ENCODE data around the gene HJURP.

HJURP gene

DNA sequence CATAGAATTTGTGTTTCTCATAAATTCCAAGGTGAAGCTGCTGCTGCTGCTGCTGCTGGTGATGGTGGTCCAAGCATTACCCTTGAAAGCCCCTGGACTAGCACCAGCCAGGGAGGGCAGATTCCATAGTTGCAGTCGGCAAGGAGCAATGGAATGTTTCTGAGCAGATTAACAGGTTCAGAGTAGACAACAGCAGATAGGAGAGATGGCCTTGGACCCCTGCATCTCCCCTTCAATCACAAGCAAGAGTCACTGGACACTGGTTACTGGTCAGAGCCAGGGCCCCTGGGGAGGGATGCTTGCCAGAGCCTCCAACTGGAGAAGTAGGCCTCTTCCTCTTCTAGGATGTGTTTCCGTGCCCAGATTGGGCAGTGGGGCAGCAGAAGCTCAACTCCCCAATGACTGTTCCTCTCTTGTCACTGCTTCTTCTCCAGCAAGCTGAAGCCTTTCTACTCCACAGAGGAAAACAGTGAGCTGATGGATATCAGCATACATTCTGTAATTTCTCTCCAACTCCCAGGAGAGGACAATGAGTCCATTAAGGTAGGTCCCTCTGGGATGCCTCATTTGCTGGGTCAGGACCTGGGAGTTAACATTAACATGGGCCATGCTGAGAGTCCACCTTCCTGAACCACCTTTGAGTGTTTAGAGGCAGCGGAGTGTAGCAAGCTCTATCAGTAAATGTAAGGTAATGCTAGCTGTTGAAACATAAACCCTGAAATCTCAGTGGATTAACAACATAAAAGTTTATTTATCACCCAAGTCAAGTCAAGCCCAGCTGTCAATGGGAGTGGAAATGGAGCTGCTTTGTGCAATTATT lies 40.9 kb downstream of the HJURP start:
- DNase-seq (ENCODE audit: low spot score) = no peak

DNA sequence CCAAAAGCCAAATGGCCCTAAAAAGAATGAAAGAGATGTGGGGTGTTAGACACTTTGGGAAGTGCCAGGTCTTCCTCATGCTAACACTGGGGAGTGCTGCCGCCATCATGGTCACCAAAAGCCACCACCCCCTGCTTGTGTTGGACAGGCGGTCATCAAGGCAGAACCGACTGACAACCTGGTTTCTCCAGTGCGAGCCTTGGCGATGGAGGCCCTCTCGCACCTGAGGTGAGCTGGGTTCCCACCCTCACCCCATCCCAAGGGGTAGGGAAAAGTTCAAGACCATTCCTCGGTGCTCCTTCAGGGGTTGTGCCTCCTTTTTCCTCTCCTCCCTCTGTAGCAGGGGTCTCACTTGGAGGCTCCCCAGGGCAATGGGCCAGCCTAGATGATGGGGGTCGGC lies 42.6 kb downstream of the HJURP start:
- DNase-seq (ENCODE audit: low spot score) = no peak

DNA sequence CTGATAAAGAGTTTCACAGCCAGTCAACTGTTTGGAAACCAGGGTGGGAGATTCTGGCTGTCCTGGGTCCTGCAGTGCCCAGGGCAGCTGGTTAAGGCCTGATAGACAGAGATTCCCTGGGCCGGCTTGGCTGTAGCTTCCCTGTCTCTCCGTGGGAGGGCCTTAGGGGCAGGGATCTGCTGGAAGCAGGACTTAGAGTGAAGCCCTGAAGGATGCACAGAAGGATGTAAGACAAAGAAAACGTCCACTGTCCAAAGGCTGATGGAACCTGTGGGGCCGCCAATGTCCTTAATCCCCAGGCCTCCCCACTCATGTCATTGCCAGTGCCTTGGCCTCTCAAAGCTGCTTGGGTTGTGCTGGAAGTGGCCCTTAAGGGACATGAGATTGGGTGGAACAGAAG lies 43.2 kb downstream of the HJURP start:
- no peak for DNase-seq (ENCODE audit: low spot score)

DNA sequence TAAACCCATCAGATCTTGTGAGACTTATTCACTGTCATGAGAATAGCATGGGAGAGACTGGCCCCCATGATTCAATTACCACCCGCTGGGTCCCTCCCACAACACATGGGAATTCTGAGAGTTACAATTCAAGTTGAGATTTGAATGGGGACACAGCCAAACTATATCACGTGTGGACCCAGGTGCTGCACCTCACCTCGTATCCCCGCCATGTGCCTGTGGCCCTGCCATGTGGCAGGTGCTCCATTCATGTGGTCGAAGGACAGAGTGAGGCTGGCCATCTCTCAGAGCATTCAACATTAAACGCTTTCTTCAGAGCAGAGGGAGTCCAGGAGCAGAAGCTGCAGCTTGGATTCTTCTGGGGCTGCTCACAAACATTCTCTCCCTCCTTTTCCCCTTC lies 44.0 kb downstream of the HJURP start:
- no peak for DNase-seq (ENCODE audit: low spot score)

DNA sequence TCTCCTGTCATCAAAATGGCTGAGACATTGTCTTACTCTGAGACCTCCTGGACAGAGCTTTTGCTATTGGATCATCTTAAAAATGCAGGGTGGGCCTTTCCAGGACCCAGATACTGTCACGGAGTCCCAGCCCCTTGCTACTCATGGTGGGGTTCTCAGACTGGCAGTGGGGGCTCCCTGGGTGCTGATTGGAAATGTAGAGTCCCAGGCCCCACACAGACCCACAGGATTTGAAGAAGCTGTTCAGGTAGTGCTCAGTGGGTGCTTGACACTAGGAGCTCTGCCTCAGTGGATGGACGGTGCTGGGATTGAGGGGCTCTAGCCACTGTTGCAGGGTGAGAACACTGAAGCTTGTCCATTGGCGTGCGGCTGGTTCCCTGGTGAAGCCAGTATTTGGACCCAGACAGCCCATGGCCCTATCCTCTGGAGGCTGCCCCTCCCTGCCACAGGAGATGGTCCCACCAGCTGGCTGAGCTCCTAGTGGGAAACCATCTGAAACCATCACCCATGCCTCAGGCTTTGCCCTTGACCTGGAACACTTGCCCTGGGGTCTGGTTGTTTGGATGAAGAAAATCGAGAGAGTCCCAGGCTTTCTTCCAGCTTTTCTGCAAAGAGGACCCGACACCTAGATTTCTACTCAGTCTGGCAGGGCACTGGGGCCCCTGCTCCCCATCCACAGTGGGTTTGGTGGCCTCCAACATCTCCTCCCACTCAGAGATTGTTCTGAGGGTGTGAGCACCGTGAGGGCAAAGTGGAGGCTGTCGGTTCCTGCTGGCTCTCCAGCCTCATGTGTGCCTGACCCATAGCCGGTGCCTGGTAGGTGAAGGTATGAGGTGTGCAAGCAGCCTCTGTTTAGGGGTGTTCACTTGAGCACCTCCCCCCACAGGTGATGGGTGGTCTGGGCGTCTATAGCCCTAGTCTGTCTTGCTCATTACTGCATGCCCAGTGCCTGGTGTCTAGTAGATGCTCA lies 46.1 kb downstream of the HJURP start:
- no peak for DNase-seq (ENCODE audit: low spot score)

DNA sequence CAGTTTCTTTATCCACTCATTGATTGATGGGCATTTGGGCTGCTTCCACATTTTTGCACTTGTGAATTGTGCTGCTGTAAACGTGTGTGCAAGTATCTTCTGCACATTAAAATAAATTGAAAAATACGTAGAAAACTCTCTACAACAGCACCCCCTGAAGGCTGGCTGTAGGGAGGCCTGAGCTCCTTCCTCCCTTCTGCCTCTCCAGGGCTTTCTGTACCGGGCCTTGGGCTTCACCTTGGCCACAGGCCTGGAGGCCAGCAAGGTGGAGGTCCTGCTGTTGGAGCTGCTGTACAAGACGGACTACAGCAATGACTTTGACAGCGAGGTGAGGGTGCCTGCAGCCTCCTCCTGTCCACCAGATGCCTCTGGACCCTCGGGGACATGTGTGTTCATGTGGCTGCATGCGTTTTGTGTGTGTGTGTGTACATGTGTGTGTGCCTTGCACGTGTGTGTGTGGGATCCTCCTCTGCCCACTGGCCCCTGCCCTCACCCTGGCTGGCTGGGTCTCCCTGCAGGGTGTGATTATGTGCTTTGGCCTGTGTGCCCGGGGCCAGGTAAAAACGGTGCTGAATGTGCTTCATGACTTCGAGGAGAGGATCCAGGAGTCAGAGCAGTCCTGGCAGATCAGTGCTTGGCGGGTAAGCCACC lies 47.0 kb downstream of the HJURP start:
- DNase-seq (ENCODE audit: low spot score) = no peak

DNA sequence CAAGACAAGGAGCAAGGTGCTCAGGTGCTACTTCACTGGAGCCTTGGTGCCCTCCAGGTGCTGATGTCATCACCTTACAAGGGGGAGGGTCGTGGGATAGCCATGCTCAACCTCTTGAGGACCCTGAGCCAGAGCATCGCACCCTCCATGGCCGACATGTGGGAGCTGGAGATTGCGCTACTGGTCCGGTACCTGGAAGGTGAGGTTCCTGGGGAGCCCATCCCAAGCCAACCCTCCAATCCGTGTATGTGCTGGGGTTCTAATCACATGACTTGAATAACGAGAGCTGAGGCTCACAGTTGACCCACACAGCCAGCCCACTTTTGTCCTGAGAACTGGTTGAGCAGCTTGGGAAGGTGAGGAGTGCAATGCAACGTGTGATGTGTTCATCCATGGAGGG lies 50.3 kb downstream of the HJURP start:
- no peak for DNase-seq (ENCODE audit: low spot score)

DNA sequence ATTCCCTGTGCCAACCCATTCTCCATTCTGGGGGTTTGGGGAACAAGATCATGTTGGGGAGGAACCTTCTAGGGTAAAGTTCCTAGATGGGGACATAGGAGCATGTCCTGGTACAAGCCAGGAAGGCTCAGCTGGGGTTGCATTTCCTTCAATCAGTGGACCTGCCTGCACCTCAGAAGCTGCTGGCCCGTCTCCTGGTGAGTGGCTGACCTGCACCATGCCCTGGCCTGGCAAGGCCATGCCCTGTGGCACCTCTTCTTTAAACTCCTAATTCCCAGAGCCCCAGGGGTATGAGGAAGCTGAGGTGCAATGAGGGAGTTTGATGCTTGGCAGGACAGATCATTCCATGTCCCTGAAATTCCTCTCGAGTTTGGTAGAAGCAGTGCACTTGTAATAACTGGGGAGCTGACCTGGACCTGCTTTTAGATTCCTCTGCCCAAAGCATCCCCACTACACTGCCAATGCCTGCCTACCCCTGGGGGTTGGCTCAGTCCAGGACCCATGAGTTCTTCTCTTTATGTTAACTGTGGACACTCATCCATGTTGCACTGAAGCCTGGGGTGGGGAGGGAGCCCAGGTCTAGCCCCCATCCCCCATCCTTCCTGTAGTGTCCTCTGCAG lies 50.9 kb downstream of the HJURP start:
- no peak for DNase-seq (ENCODE audit: low spot score)

DNA sequence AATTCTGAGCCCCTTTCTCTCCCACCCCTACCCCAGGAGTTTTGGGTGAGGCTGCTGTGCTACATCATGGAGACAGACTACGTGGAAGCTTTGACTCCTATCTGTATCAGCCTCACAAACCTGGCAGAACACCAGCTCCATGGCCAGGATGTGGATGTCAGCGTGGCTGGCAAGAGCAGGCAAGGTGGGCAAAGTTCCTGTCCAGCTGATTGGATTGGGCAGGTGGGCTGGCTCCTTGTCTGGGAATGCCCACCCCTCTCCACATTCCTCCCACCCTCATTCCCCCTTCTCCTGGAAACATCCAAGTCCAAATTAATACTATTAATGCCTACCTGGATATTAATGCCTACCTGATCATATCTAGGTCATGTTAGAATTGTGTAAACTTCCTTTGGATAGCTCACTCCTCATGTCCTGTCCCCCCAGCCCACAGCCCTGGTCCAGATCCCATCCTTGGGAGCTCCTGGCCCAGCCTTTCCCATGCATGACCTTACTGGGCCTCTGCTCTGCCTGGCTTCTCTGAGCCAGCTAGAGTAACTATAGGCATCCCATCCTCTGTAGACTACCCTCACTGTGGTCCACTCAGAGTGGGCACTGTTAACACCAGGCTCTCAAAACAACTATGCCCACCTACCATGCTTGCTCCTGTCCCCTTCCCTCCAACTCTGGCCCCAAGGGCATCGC lies 52.1 kb downstream of the HJURP start:
- DNase-seq (ENCODE audit: low spot score) = no peak

DNA sequence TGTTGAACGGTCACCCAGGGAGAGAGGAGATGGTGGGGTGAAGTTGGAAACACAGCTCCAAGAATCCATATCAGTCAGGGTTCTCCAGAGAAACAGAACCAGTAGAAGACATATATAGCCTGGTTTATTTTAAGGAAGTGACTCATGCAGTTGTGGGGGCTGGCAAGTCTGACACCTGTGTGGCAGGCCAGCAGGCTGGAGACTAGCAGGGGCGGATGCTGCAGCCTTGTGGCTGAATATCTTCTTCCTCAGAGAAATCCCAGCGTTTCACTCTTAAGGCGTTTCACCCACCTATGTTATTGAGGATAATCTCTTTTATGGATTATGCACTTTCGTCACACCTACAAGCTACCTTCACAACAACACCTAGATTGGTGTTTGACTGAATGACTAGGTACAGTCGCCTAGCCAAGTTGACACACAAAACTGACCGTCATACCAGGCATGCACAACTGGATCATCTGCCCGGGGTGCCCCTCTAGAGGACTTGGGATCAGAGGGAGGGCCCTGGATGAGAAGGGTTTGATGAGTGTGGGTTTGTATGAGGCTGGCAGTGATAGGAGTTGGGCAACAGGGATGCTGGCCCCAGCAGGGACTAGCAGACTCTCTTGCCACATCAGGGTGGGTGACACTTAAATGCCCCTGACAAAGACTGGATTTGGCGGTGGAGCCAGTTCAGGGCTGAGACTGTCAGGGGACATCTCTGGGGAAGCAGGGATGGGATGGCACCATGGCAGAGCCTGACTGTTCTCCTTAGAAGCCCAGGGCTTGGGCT lies 52.8 kb downstream of the HJURP start:
- DNase-seq (ENCODE audit: low spot score) = no peak

DNA sequence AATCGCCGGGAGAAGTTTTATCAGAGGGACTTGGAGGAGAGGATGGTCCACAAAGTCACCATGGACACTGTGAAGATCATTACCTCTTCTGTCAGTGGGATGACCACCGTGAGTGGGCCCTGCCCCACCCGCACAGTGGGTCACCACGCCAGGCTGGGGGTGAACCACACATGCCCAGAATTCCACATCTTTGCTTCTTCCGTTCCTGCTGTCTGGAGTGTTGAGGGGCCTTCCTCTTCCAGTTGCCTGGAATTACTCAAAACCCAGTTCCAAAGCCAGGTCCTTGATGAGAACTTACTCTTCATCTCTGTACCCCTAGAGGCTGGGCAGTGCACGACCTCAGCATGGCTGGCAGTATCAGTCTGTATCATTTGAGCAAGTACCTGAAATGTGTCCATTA lies 54.1 kb downstream of the HJURP start:
- DNase-seq (ENCODE audit: low spot score) = no peak

DNA sequence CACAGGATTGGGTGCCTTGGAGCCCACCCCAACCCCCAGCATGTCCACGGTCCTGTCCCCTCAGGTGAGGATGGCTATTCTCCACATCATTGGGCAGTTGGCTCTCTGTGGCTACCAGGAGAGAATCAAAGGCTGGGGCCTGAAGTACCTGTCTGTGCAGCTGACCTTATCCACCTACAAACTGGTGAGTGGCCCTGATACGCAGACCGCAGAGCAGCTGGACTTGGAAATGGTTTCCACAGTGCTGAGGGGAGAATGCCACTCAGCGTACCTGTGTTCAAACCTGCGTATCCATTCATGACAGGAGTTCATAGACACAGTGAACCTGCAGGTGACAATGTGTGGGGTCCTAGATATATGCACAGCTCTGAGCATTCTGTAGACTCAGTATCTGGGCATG lies 54.6 kb downstream of the HJURP start:
- DNase-seq (ENCODE audit: low spot score) = no peak

DNA sequence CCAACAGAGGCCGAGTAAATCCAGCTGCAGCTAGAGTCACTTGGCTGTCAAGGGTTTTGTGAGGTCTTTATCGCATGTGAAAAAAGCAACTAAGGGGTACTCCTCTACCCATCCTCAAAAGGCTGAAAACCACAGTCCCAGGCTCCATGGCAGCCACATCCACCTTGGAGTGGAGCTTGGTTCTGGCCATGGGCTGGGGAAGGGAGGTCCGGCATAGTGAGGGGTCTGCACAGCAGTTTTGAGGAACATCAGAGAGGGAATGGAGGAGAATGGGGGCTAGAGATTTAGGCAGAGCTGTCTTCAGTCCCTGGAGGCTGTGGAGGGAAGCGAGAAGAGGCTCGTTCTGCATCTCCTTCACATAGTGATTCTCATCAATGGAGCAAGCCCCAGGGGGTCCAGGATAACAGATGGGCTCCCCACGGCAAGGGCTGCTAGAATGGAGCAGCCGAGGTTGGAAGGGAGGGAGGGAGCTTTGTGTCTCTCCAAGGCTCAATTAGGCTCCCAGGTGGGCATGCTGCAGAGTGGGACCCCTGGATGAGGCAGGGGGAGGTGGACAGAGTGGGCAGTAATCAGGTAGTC lies 55.2 kb downstream of the HJURP start:
- no peak for DNase-seq (ENCODE audit: low spot score)

DNA sequence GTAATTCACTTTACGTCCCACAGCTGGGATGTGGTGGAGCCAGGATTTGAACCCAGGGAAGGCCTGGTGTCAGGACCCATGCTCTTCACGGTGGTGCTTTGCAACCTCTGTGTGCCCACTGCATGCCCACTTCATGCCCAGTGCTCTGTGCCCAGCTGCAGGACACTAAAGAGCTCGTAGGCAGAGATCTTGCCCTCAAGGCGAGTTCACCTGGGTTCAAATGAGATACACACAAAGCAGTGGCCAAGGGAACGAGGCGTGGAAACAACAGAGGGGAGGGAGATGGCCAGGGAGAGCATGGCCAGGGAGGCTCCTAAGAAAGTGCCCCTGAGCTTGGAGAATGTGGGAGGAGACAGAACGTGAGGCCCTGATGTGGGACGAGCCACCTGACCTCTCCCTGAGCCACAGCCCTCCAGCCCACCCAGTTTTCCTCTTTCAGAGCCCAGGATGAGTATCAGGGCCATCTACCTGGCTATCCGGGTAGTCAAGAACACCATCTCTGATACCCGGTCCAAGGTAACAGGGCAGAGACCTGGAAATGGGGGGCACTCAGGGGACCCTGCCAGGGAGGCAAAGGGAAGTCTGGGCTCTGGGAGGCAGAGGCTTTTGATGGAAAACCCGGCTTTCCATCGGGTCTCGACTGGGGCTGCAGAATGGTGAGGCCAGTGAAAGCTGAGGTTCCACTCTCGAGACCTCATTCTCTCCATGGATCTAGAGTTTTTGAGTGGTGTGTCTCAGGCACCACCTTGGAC lies 55.8 kb downstream of the HJURP start:
- DNase-seq (ENCODE audit: low spot score) = no peak

DNA sequence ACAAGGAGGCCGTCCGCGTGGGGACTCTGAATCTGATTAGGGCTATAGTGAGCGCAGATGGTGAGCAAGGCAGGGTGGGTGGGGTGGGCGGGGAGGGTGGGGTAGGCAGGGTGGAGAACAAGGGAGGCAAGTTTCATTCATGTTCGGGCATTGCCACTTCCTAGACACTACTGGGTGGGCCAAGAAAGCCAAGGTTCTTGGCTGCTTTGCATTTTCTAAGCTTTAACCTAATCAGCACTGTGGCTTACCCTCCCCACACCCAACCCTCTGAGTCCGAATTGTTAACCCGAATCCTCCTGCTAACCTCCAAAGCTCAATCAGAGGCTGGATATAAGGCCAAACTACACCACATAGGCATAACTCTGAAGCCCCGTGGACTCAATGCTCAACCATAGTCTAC lies 58.1 kb downstream of the HJURP start:
- DNase-seq (ENCODE audit: low spot score) = no peak

DNA sequence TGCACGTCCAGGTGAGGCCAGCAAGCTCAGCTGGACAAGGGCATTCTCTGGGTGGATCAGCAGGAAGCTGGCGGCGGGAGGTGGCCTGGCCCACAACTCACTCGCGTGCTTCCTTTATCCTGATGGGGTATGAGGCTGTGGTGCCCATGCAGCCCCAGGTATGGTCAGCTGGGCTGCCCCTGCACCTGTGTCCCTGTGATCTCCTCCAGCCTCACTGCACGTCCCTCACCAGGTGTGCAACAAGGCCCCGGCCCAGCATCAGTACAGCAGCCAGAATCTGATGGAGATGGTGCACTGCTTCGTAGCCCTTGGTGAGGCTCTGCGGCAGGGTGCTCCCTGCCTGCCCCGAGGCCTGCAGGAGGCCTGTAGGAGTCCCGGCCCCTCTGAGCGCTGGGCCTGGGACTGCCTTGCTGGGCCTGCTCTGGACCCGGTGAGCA lies 58.6 kb downstream of the HJURP start:
- DNase-seq (ENCODE audit: low spot score) = no peak

DNA sequence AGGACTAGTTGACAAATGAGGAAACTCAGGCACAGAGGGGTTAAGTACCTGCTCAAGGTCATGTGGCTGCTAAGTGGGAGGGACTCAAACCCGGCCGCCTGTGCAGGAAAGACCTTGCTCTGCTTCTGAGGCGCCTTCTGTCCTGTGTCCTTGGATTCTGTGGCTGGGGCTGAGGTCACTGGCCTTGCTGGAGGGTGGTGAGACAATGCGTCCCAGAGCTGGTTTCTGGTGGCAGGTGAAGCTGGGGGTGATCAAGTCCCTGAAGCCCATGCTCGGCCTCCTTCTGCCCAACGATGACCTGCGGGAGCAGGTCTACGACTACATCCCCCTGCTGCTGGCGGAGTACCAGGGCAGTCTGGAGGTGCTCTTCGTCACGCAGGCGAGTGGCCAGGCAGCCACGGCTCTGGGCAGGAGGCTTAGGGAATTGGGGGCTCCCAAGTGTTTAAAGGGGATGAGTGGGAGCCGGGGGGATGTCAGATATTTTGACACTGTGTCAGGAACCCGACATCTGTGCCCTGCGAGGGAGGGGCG lies 60.1 kb downstream of the HJURP start:
- no peak for DNase-seq (ENCODE audit: low spot score)

DNA sequence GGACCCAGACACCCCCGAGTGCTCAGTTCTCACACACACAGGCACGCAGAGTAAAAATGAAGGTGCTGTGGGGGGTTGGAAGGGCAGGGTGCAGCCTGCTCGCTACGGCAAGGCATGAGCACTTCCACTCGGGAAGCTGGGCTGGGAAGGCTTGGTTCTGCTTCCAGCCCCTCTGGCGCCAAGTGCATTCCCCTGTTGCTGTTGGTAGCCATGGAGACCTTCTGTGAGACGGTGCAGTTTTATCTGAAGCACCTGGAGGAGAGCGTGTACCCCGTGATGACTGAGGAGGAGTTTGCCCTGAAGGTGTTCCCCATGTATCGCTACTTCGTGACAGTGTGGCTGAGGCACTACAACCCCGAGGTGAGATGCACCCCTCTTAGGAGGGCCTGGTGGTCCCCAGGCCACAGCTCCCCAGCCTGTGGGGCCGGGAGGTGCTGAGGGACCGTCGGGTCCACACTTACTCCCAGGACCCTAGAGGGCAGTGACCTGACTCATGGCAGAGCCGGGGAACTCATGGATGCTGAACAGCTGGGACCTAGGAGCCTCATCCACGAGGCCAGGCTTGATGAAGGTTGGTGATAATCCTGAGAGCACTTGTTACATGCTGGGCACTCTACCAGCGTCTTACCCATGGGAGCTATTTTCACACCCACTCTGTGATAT lies 60.7 kb downstream of the HJURP start:
- DNase-seq (ENCODE audit: low spot score) = no peak

DNA sequence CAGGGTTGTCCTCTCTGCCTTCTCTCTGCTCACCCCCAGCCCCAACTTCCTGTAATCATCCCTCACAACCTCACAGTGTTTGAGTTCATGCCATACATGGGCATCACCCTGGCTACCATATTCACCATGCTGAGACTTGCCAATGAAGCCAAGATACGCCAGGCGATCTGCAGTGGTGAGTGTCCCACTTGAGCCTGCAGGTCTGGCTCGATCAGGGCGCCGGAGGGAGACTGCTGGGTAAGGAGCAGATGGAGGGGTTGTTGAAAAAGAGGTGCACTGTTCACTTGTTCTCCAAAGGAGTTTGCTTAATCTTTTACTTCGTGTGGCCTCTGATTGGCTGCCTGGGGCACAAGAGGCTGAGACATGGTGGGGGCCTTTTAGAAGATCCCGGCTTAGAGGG lies 61.6 kb downstream of the HJURP start:
- DNase-seq (ENCODE audit: low spot score) = no peak

Data from AG08395 (cell line).